ENCODE data around the gene RBCK1. TPM values are rescaled to one million over a fixed set of nuclear protein-coding genes. Genes with fewer than 3 reads are reported as not detected.

RBCK1 gene
- total and polyA plus RNA-seq, 3 donors from 2014 or later: 77.8 to 93.7 (median 87.2) TPM

GRCh38 chr20:460180-460579, 52.1 kb downstream of the RBCK1 start:
- DNase-seq: no peak
- H3K4me1 ChIP-seq: peaks cover 26% of the 10 kb centered on the region
- H3K27ac ChIP-seq: peak overlapping the region in 1 of 2 donors; percentile 87
- TF ChIP-seq, protein P1, sequence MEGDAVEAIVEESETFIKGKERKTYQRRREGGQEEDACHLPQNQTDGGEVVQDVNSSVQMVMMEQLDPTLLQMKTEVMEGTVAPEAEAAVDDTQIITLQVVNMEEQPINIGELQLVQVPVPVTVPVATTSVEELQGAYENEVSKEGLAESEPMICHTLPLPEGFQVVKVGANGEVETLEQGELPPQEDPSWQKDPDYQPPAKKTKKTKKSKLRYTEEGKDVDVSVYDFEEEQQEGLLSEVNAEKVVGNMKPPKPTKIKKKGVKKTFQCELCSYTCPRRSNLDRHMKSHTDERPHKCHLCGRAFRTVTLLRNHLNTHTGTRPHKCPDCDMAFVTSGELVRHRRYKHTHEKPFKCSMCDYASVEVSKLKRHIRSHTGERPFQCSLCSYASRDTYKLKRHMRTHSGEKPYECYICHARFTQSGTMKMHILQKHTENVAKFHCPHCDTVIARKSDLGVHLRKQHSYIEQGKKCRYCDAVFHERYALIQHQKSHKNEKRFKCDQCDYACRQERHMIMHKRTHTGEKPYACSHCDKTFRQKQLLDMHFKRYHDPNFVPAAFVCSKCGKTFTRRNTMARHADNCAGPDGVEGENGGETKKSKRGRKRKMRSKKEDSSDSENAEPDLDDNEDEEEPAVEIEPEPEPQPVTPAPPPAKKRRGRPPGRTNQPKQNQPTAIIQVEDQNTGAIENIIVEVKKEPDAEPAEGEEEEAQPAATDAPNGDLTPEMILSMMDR (IDR thresholded peaks at IDR 0.05): no peak
- no peaks in the 10 kb centered on the region for H3K36me3 ChIP-seq (ENCODE audit: low read depth, missing control alignments)
- H3K4me3 ChIP-seq: no peak overlapping the region
- intact Hi-C loops (cut with DNase I; ENCODE audit: low total_unique reads): no loop called here
- 15 to 16% methylated on average over 3 of the region's 3 CpGs for WGBS, 2 donors
- no peaks in the 10 kb centered on the region for H3K27me3 ChIP-seq
- H3K9me3 ChIP-seq: no peaks in the 10 kb centered on the region

DNA sequence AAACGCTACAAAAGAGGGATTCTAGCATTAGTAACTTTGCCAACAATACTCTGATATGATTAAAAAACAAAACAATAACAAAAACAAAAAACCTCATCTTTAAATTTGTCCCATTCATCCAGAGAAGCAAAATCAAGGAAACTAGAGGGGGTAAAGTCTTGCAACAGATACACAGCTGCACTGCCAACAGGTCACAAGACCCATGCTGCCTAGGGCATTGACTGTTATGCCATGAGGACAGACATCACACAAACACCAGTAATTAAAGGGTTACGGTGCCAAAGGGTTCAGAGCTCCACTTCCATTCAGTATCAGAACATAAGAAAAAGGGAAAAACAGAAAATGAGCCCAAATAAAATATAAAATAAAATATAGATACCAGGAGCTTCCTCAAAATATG, 52.6 kb downstream of the RBCK1 start:
- H3K27me3 ChIP-seq: no peaks in the 10 kb centered on the region
- H3K27ac ChIP-seq: peak overlapping the region; percentile 87 to 97
- H3K36me3 ChIP-seq (ENCODE audit: low read depth, missing control alignments): no peaks in the 10 kb centered on the region
- TF ChIP-seq, protein P1 (IDR thresholded peaks at IDR 0.05): no peak
- TF ChIP-seq POLR2A (IDR thresholded peaks at IDR 0.05): no peak
- peaks cover 26% of the 10 kb centered on the region for H3K4me1 ChIP-seq
- H3K4me3 ChIP-seq: peak overlapping the region in 1 of 2 donors; percentile 95
- WGBS, 2 donors: 23 to 30% methylated on average over 2 of the region's 2 CpGs
- no peaks in the 10 kb centered on the region for H3K9me3 ChIP-seq
- DNase-seq: peak; percentile 68
- intact Hi-C loops (cut with DNase I; ENCODE audit: low total_unique reads): no loop called here

- peak; percentile 66 for DNase-seq
- Histone ChIP-seq H3K36me3 (ENCODE audit: low read depth, missing control alignments) (no peaks in the 10 kb centered on the region), H3K9me3 (no peaks in the 10 kb centered on the region), H3K27me3 (no peaks in the 10 kb centered on the region), H3K4me1 (peaks cover 26% of the 10 kb centered on the region), H3K27ac (peak overlapping the region; percentile 87 to 97), H3K4me3 (peak overlapping the region; percentile 95 to 97)
- TF ChIP-seq POLR2A (IDR thresholded peaks at IDR 0.05): no peak
- TF ChIP-seq, protein P1 (IDR thresholded peaks at IDR 0.05): no peak
- WGBS, 2 donors: 5% methylated on average over 25 to 60 of the region's 60 CpGs
- intact Hi-C loops (cut with DNase I; ENCODE audit: low total_unique reads): no loop called here
These were observed 53.4 kb downstream of the RBCK1 start for GRCh38 chr20:461254-462198.

DNA sequence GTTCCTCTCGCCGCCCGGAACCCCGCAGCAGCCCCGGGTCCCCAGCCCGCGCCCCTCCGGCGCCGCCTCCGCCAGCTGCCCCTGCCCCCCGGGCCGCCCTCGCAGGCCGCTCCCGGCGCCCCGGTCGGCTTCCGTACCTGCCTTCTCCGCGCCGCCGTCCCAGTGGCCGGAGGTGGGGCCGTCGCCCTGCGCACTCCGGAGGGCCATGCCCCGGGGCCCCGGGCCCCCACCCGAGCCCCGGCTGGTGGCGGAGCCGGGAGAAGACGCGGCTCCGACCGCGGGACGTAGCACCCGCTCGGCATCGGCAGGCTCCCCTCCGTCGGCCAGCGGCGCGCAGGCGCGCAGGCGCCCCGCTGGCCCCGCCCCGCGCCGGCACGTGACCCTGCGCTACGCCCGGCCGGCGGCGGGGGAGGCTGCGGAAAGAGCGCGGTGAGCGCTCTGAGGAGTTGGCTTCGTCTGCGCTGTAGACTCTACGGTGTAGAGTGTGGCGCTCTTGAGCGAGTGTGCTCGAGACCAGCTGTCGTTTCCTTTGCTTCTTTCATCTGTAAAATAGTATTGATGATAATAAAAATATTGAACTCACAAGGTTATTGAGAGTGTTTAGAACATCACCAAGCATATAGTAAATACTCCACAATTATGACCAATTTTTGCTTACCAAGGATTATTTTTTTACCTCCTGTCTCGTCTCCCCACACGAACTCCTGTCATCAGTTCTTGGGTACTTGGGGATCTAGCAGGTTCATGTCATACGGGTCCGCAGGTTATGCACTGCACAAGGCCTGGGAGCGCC, 54.3 kb downstream of the RBCK1 start, which contains the start of gene TBC1D20:
TBC1D20 (minus strand) TSS at position 335 of the 793 bp plus-strand sequence; CDS start at position 207, 128 bp downstream.
- intact Hi-C loops (cut with DNase I; ENCODE audit: low total_unique reads): no loop called here
- no peaks in the 10 kb centered on the region for H3K9me3 ChIP-seq
- TF ChIP-seq, protein P1 (IDR thresholded peaks at IDR 0.05): peak in 2 of 3 experiments; percentile 13 to 26
- TF ChIP-seq POLR2A (IDR thresholded peaks at IDR 0.05): no peak
- peaks cover 26% of the 10 kb centered on the region for H3K4me1 ChIP-seq
- peak within 1 kb of the TSS; percentile 95 to 97 for H3K4me3 ChIP-seq
- no peaks in the 10 kb centered on the region for H3K36me3 ChIP-seq (ENCODE audit: low read depth, missing control alignments)
- DNase-seq: peak; percentile 90
- WGBS, 2 donors: 0 to 1% methylated on average over 34 to 77 of the region's 80 CpGs
- peak within 1 kb of the TSS; percentile 87 to 97 for H3K27ac ChIP-seq
- no peaks in the 10 kb centered on the region for H3K27me3 ChIP-seq

Measured in testis (tissue), 3 donors.